H1 (cell line): ENCODE results near the gene ZNF423. TPM values are rescaled to one million over a fixed set of nuclear protein-coding genes. Genes with fewer than 3 reads are reported as not detected.

Experiments used
- BRCA1 ChIP-seq: IDR thresholded peaks from 2 replicates; pipeline ENCODE4 v1.6.1; 2012; ENCODE audit warnings: low read depth, low read length, improper control_type of control experiment
- CHD7 ChIP-seq: fragments of 300-600 bp; sonication (generic); IDR thresholded peaks from 2 replicates; pipeline ENCODE4 v1.7.1; 2012; ENCODE audit warnings: low read length, moderate library complexity, mild to moderate bottlenecking, inconsistent platforms; ENCODE audit not compliant: insufficient replicate concordance
- TAF1 ChIP-seq: IDR thresholded peaks from 2 replicates; pipeline ENCODE4 v1.6.1; 2011; ENCODE audit warnings: mild to moderate bottlenecking, low read depth, low read length
- ZNF274 ChIP-seq: IDR thresholded peaks from 2 replicates; pipeline ENCODE4 v1.7.0; 2012; ENCODE audit warnings: low read length, borderline replicate concordance; ENCODE audit errors: extremely low read depth
- polyA plus RNA-seq, 7 experiments: library from polyadenylated mRNA; depleted of rRNA in 3 of 7; stranded (reverse) in 5 of 7; unstranded in 2 of 7; fragments of >200 nt in 5 of 7; fragments of 200-250 nt in 2 of 7; gene quantifications; 1 replicate in 5 of 7; 2 replicates in 1 of 7; 4 replicates in 1 of 7; pipeline versions ENCODE4 v1.2.1 to v1.2.3, GENCODE V29; 2011 to 2013; ENCODE audit warnings: missing spikeins in 2 of 7, mixed read lengths in 2 of 7
- total RNA-seq: library from RNA; stranded (reverse); fragmentation: NEBNext Ultra II Directional; extraction: Animal tissue kit (Norgen Biotek cat#: 25700); gene quantifications from 2 replicates; pipeline ENCODE4 v1.2.1, GENCODE V29; 2021

Gene ZNF423
- total and polyA plus RNA-seq, 2 of the 8 experiments (the other 6 are each of a cell fraction or from before 2014, with no cell fraction given) = 38.2 to 52.3 TPM

- TF ChIP-seq CHD7 (no peak), BRCA1 (no peak), ZNF274 (no peak), TAF1 (no peak)
Measured at GRCh38 chr16:49855280-49855821, 561 bp downstream of the ZNF423 start (continued).
